GM12878 (cell line): ENCODE measurements around the gene PLCB4. TPM values are rescaled to one million over a fixed set of nuclear protein-coding genes. Genes with fewer than 3 reads are reported as not detected.

Experiments used
- ATAC-seq: fragments of 200-7000 bp; cut with Tn5 transposase; 3 replicates; pipeline ENCODE4 v1.9.1; 2020; ENCODE audit warnings: mild to moderate bottlenecking, moderate library complexity
- BruUV-seq: library from RNA; stranded (reverse); fragments of 400-500 nt; replicated peaks from 2 replicates; lab custom pipeline; 2021; lab: Mats Ljungman, UMichigan
- CTCF ChIA-PET: fragments of 300-600 bp; sonication (Branson Sonifier 250); formaldehyde crosslinking; extraction: SDS; loops from one replicate; lab custom pipeline; 2021; ENCODE audit warnings: inconsistent platforms; lab: Yijun Ruan, JAX
- POLR2A ChIA-PET: fragments of 350-600 bp; formaldehyde crosslinking; extraction: SDS; loops from one replicate; lab custom pipeline; 2021; ENCODE audit warnings: inconsistent platforms; lab: Charles Lee
- RAD21 ChIA-PET: fragments of 300-600 bp; sonication (Branson Sonifier 250); formaldehyde crosslinking; loops from one replicate; lab custom pipeline; 2023; ENCODE audit warnings: antibody characterized with exemption; ENCODE audit not compliant: unreplicated experiment; lab: Charles Lee
- SMC1A ChIA-PET: fragments of 300-600 bp; sonication (Branson Sonifier 250); formaldehyde crosslinking; loops from one replicate; lab custom pipeline; 2023; ENCODE audit not compliant: unreplicated experiment, uncharacterized antibody; lab: Charles Lee
- DNase-seq: peaks from one replicate; pipeline ENCODE4 v3.0.0-alpha.2; 2011; ENCODE audit warnings: low read depth, low spot score
- FAIRE-seq: peaks from 3 replicates; lab custom pipeline; 2011; peaks lifted over from hg19 to GRCh38; lab: Jason Lieb, UNC
- H2AFZ ChIP-seq: 2 replicates; pipeline ENCODE4 v1.6.0; 2011; ENCODE audit warnings: low read depth, low read length, control low read depth; ENCODE audit not compliant: control insufficient read depth
- H3K27ac ChIP-seq: 2 replicates; pipeline ENCODE4 v1.5.1; 2011; ENCODE audit warnings: control low read depth; ENCODE audit not compliant: control insufficient read depth, insufficient read depth
- H3K27me3 ChIP-seq, 2 experiments: replicated peaks in 1 of 2; 2 replicates each; pipeline versions ENCODE4 v1.6.0 to v1.6.1; 2011; ENCODE audit warnings: low read length in 1 of 2; ENCODE audit not compliant: control insufficient read depth in 2 of 2, insufficient read depth in 2 of 2
- H3K36me3 ChIP-seq, 2 experiments: 2 replicates each; pipeline ENCODE4 v1.5.1; 2011; ENCODE audit warnings: low read length in 1 of 2; ENCODE audit not compliant: control insufficient read depth in 2 of 2, insufficient read depth in 2 of 2
- H3K4me1 ChIP-seq: 2 replicates; pipeline ENCODE4 v1.6.1; 2011; ENCODE audit warnings: mild to moderate bottlenecking, low read length, moderate library complexity, mixed read lengths; ENCODE audit not compliant: control insufficient read depth, insufficient read depth
- H3K4me2 ChIP-seq: 2 replicates; pipeline ENCODE4 v1.6.0; 2011; ENCODE audit warnings: control low read depth; ENCODE audit not compliant: control insufficient read depth, insufficient read depth
- H3K4me3 ChIP-seq: fragments of 200-600 bp; sonication (generic); 2 replicates; pipeline ENCODE4 v1.5.1; 2016
- H3K79me2 ChIP-seq: 2 replicates; pipeline ENCODE4 v1.6.0; 2011; ENCODE audit warnings: low read length; ENCODE audit not compliant: control insufficient read depth, insufficient read depth
- H3K9ac ChIP-seq: 2 replicates; pipeline ENCODE4 v1.8.0; 2011; ENCODE audit warnings: low read length, control low read depth, mixed read lengths; ENCODE audit not compliant: control insufficient read depth, insufficient read depth
- H3K9me3 ChIP-seq: replicated peaks from 3 replicates; pipeline ENCODE4 v1.5.1; 2011; ENCODE audit warnings: mild to moderate bottlenecking, low read length; ENCODE audit not compliant: control insufficient read depth, insufficient read depth
- H4K20me1 ChIP-seq: 2 replicates; pipeline ENCODE4 v1.6.0; 2011; ENCODE audit not compliant: control insufficient read depth, insufficient read depth
- CBFB ChIP-seq: IDR thresholded peaks from 2 replicates; pipeline ENCODE4 v1.6.1; 2016; ENCODE audit warnings: antibody characterized with exemption, low read depth
- DPF2 ChIP-seq: fragments of 450-650 bp; IDR thresholded peaks from 2 replicates; pipeline ENCODE4 v1.6.1; 2017; ENCODE audit warnings: mild to moderate bottlenecking
- E2F4 ChIP-seq: IDR thresholded peaks from 2 replicates; pipeline ENCODE4 v1.6.1; 2012; ENCODE audit warnings: low read depth, low read length, improper control_type of control experiment
- HCFC1 ChIP-seq: fragments of 150-350 bp; IDR thresholded peaks from 2 replicates; pipeline ENCODE4 v1.6.1; 2014; ENCODE audit warnings: low read length
- NBN ChIP-seq: fragments of 450-650 bp; IDR thresholded peaks from 2 replicates; pipeline ENCODE4 v1.6.1; 2016
- NFYA ChIP-seq: IDR thresholded peaks from 2 replicates; pipeline ENCODE4 v1.6.1; 2011; ENCODE audit warnings: low read depth, mild to moderate bottlenecking, low read length, improper control_type of control experiment, borderline replicate concordance
- PML ChIP-seq: IDR thresholded peaks from 2 replicates; pipeline ENCODE4 v1.6.1; 2012; ENCODE audit warnings: low read length, inconsistent platforms
- POLR2A ChIP-seq: IDR thresholded peaks from 2 replicates; pipeline ENCODE4 v1.6.1; 2011; ENCODE audit warnings: low read depth, mild to moderate bottlenecking, low read length
- RAD51 ChIP-seq: fragments of 450-650 bp; IDR thresholded peaks from 2 replicates; pipeline ENCODE4 v1.6.1; 2016; ENCODE audit warnings: moderate library complexity, mild to moderate bottlenecking, inconsistent platforms
- RFX5 ChIP-seq: IDR thresholded peaks from 2 replicates; pipeline ENCODE4 v1.6.1; 2011; ENCODE audit warnings: low read depth, low read length, improper control_type of control experiment
- TCF12 ChIP-seq: IDR thresholded peaks from 2 replicates; pipeline ENCODE4 v1.6.1; 2011; ENCODE audit warnings: low read depth, mild to moderate bottlenecking, low read length
- ZBED1 ChIP-seq: IDR thresholded peaks from 2 replicates; pipeline ENCODE4 v1.6.1; 2016; ENCODE audit warnings: borderline replicate concordance
- ZNF622 ChIP-seq: fragments of 450-650 bp; IDR thresholded peaks from 2 replicates; pipeline ENCODE4 v1.6.1; 2017; ENCODE audit warnings: mild to moderate bottlenecking, inconsistent platforms
- WGBS: methylation state at CpG from one replicate; pipeline ENCODE4 v1.1.6; 2016; ENCODE audit warnings: low lambda C conversion rate; ENCODE audit not compliant: insufficient replicate concordance, insufficient coverage; ENCODE audit errors: missing lambda C conversion rate; 5-methylcytosine and 5-hydroxymethylcytosine counted together
- in situ Hi-C: fragments of 300-500 bp; cut with MboI; formaldehyde crosslinking; loops from 9 replicates; pipeline ENCODE4 v1.14.3; 2018; ENCODE audit warnings: mixed read lengths
- intact Hi-C: fragments of 100-400 bp; cut with micrococcal nuclease; formaldehyde crosslinking; loops from one replicate; pipeline ENCODE4 v1.14.2; 2022; ENCODE audit not compliant: unreplicated experiment
- polyA plus RNA-seq, 11 experiments: library from polyadenylated mRNA; depleted of rRNA in 4 of 11; unstranded in 6 of 11; stranded (reverse) in 5 of 11; fragments of >200 nt; fragmentation: Nextera tagmentation in 4 of 11; fragmentation: Illumina TruSeq in 1 of 11; extraction: Ambion mirVana in 4 of 11; extraction: Trizol in 1 of 11; gene quantifications; 1 replicate in 1 of 11; 2 replicates in 10 of 11; pipeline versions ENCODE4 v1.2.1 to v1.2.3, GENCODE V29; 2011 to 2016; ENCODE audit warnings: inconsistent platforms in 2 of 11, missing spikeins in 2 of 11, low read depth in 1 of 11
- total RNA-seq, 4 experiments: library from RNA; depleted of rRNA in 3 of 4; stranded (reverse); fragments of >200 nt in 3 of 4; fragmentation: Illumina TruSeq in 1 of 4; extraction: Trizol in 1 of 4; gene quantifications; 2 replicates each; pipeline versions ENCODE4 v1.2.1 to v1.2.3, GENCODE V29; 2013 to 2021
- TF ChIP-seq, protein P1 (sequence below): fragments of 450-650 bp; formaldehyde crosslinking; IDR thresholded peaks from 2 replicates; pipeline ENCODE4 v1.4.0; 2022; ENCODE audit warnings: mild to moderate bottlenecking, moderate library complexity
- TF ChIP-seq, protein P2 (sequence below): IDR thresholded peaks from 2 replicates; pipeline ENCODE4 v1.6.1; 2012; ENCODE audit warnings: low read depth, low read length, improper control_type of control experiment

Gene PLCB4
- total and polyA plus RNA-seq, 10 of the 15 experiments (the other 5 are each of a cell fraction or from before 2014, with no cell fraction given): not detected

DNA sequence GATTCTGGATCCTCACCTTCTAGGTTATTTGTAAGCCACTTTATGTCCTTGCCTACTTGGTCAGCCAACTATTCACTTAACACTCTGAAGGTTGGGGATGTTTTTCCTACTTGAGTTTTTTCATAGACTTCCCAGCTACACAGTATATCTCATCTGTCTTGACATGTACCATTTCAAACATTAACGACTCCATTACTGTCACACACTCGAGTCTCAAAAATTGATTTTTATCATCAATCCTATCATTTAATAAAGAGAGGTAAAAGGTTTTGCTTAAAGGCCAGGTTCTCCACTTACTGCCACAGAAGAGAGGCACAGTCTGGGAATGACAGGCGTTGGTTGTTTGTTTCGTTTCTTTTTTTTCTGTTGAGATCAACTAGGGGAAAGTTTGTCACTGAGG lies 407.3 kb downstream of the PLCB4 start (continued):
- TF ChIP-seq RFX5: no peak
- no peak for TF ChIP-seq ZBED1

DNA sequence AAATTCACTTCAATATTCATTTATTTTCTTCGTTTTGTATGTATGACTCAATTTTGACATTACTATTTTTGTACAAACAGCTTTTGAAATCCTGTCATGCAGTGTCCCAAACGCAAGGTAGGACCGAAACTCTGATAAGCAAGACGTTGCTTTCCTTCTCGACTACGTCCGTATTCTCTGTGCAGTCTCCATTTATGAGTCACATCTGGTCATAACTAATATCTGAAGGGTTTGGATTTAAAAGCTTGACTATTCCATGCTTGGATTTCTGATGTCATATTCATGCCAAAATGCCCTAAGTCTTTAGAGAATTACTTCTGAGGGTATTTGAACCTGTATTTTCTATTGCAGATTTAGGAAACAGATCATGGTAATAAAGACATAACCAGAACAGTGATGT lies 407.8 kb downstream of the PLCB4 start:
- intact Hi-C loops (no loop called here), in situ Hi-C loops (no loop called here)
- BruUV-seq: no TSS peak
- ChIA-PET RAD21 (no interaction called here), POLR2A (no interaction called here), SMC1A (no interaction called here), CTCF (interaction anchor here (1.2 to 1.8 kb wide), 3 partner anchors 8 to 134 kb away, joined by 3 to 8 read pairs (median 4); no protein-coding TSS in a partner anchor)
- TF ChIP-seq RAD51 (no peak), HCFC1 (no peak), NBN (no peak), POLR2A (no peak), TCF12 (no peak), DPF2 (no peak), NFYA (no peak), ZNF622 (no peak)
- DNase-seq (no peak), ATAC-seq (no peak), FAIRE-seq (no peak)
- no peaks in the 10 kb centered on the region for H3K36me3 ChIP-seq
- no peak overlapping the region for H3K4me3 ChIP-seq
- no peak overlapping the region for H3K4me2 ChIP-seq
- H3K27ac ChIP-seq: no peak overlapping the region
- no peaks in the 10 kb centered on the region for H3K79me2 ChIP-seq
- H3K27me3 ChIP-seq: no peaks in the 10 kb centered on the region
- 24% methylated on average over 7 of the region's 7 CpGs for WGBS
- no peaks in the 10 kb centered on the region for H4K20me1 ChIP-seq
- H2AFZ ChIP-seq: no peak overlapping the region
- H3K4me1 ChIP-seq: 0 out of 2 replicates have a peak, but pooled peaks cover 1% of the 10 kb centered on the region
- H3K9me3 ChIP-seq: no peaks in the 10 kb centered on the region
- H3K9ac ChIP-seq: no peak overlapping the region

- no peak for DNase-seq
- Histone ChIP-seq H3K79me2 (no peaks in the 10 kb centered on the region), H3K4me2 (no peak overlapping the region), H3K9me3 (no peaks in the 10 kb centered on the region), H2AFZ (no peak overlapping the region), H3K4me3 (no peak overlapping the region), H3K27me3 (no peaks in the 10 kb centered on the region), H3K36me3 (no peaks in the 10 kb centered on the region), H3K9ac (no peak overlapping the region), H3K27ac (no peak overlapping the region), H3K4me1 (peaks cover 14% of the 10 kb centered on the region), H4K20me1 (no peaks in the 10 kb centered on the region)
- intact Hi-C loops: no loop called here
- POLR2A ChIA-PET: no interaction called here
- CTCF ChIA-PET: no interaction called here
- in situ Hi-C loops: no loop called here
- SMC1A ChIA-PET: no interaction called here
- 44% methylated on average over 4 of the region's 4 CpGs for WGBS
- RAD21 ChIA-PET: no interaction called here
- no peak for ATAC-seq
- FAIRE-seq: no peak
- BruUV-seq: no TSS peak
- TF ChIP-seq, protein P1, sequence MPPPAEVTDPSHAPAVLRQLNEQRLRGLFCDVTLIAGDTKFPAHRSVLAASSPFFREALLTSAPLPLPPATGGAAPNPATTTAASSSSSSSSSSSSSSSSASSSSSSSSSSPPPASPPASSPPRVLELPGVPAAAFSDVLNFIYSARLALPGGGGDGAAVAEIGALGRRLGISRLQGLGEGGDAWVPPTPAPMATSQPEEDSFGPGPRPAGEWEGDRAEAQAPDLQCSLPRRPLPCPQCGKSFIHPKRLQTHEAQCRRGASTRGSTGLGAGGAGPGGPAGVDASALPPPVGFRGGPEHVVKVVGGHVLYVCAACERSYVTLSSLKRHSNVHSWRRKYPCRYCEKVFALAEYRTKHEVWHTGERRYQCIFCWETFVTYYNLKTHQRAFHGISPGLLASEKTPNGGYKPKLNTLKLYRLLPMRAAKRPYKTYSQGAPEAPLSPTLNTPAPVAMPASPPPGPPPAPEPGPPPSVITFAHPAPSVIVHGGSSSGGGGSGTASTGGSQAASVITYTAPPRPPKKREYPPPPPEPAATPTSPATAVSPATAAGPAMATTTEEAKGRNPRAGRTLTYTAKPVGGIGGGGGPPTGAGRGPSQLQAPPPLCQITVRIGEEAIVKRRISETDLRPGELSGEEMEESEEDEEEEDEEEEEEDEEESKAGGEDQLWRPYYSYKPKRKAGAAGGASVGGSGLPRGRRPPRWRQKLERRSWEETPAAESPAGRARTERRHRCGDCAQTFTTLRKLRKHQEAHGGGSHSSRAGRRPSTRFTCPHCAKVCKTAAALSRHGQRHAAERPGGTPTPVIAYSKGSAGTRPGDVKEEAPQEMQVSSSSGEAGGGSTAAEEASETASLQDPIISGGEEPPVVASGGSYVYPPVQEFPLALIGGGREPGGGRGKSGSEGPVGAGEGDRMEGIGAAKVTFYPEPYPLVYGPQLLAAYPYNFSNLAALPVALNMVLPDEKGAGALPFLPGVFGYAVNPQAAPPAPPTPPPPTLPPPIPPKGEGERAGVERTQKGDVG (CRISPR knock-in tag): no peak
- TF ChIP-seq PML (no peak), E2F4 (no peak), NBN (no peak), CBFB (no peak)
- TF ChIP-seq, protein P2, sequence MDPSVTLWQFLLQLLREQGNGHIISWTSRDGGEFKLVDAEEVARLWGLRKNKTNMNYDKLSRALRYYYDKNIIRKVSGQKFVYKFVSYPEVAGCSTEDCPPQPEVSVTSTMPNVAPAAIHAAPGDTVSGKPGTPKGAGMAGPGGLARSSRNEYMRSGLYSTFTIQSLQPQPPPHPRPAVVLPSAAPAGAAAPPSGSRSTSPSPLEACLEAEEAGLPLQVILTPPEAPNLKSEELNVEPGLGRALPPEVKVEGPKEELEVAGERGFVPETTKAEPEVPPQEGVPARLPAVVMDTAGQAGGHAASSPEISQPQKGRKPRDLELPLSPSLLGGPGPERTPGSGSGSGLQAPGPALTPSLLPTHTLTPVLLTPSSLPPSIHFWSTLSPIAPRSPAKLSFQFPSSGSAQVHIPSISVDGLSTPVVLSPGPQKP: no peak
These were observed 409.9 kb downstream of the PLCB4 start for GRCh38 chr20:9478771-9479170.
